GM20000 (cell line): ENCODE data around the gene DPP6.

ENCODE experiments used
- DNase-seq: peaks from one replicate; pipeline ENCODE4 v3.0.0; 2012; ENCODE audit warnings: low spot score
- TF ChIP-seq, protein P1 (sequence below): IDR thresholded peaks from 2 replicates; pipeline ENCODE4 v1.5.1; 2012; ENCODE audit warnings: mild to moderate bottlenecking, control low read depth; ENCODE audit errors: extremely low read depth, missing control alignments

Gene DPP6

DNA sequence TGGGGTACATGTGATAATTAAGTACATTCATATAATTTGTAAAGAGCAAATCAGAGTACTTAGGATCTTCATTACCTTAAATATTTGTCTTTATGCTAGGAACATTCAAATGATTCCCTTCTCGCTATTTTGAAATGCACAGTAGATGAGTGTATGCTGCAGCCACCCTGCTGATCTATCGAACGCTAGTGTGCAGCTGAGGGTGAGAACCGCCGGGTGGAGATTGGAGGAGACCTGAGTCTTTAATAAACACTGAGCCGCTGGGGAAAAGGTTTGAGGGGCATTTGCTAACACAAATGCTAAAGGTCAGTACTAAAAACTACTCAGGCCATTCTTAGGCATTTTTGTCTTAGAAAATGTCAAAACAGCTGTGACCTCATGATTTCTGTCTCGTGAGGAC, 148.0 kb downstream of the DPP6 start:
- no peak for DNase-seq
- TF ChIP-seq, protein P1, sequence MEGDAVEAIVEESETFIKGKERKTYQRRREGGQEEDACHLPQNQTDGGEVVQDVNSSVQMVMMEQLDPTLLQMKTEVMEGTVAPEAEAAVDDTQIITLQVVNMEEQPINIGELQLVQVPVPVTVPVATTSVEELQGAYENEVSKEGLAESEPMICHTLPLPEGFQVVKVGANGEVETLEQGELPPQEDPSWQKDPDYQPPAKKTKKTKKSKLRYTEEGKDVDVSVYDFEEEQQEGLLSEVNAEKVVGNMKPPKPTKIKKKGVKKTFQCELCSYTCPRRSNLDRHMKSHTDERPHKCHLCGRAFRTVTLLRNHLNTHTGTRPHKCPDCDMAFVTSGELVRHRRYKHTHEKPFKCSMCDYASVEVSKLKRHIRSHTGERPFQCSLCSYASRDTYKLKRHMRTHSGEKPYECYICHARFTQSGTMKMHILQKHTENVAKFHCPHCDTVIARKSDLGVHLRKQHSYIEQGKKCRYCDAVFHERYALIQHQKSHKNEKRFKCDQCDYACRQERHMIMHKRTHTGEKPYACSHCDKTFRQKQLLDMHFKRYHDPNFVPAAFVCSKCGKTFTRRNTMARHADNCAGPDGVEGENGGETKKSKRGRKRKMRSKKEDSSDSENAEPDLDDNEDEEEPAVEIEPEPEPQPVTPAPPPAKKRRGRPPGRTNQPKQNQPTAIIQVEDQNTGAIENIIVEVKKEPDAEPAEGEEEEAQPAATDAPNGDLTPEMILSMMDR = no peak

DNA sequence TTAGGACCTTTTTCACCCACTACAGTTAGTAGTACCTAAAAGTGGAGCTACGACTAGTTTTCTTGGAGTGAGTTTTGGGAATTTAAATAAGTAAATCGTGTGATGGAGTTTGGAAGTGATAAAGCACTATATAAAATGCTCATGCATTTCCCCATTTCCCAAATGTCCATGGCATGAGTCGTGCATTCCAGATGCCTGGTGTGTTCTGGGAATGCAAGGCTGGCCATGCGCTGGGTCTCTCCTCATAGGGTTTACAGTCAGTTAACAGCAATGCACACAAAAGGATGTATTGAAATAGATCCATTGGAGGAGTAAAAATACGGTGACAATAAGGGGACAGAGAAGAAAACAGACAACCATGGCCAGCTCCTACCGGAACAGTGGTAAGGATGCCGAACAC, 149.8 kb downstream of the DPP6 start:
- TF ChIP-seq, protein P1 = no peak
- no peak for DNase-seq

DNA sequence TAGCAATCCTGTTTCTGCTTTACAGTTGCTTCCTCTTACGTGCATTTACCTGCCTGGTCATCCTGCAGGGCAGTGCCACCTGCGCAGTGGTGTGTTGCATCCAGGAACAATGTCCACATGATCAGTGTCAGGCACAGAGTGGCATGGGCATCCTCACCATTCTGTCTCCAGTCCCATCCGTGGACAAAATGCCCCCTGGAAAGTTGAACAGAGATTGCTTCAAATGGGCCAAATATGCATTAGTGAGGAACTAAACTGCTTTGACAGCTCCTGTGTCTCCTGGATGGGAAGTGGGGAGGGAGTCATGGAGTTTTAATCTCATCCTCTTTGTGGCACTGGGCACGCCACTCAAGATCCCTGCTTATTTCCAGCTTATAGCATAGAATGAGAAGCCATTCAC, 151.8 kb downstream of the DPP6 start:
- DNase-seq = no peak
- TF ChIP-seq, protein P1 = no peak

DNA sequence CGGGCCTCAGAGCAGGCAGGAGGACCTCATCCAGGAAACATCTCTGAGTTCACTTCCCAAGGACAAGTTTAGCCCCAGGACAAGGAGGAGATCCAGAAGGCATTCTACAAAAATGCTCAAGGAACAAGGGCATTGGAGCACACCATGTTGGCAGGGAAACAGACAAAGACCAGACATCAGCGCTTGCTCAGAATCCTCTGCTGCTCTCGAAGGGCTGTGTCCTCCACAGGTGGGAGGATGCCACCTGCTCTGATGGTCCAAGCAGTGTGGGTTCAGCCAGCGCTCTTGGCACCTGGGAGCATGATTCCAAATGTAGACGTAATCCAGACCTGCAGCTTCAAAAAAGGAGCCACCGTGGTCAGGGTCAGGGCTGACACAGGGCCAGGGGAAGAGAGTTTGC, 160.7 kb downstream of the DPP6 start:
- no peak for DNase-seq
- TF ChIP-seq, protein P1 = no peak

DNA sequence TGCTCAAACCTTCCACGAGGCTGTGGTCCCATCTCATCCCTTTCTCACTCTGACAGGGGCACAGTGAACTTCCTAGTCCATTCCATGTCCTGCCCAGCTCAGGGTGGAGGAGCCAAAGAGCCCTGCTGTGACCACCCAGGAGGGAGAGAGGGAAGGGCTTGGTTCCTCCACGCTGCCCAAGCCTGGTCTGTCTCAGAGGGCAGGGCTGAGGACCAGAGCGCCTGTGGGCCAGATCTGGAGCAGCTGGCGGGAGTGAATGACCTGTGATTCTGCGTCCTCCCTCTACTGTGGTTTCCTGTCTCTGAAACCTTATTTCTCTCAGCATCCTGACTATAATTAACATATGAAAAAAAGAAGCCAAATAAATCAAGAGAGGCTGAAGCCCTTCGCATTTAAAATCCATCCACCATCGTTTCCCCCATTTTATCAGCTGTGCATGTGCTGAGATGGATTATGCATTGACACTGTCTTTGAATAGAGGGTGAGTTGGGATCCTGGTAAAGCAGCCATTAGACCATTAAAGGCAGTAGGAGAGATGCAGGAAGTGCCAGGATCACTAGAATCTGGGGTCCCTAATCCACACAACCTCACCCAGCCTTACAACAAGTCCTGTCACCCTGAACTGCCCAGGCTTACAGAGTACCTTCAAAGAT, 165.6 kb downstream of the DPP6 start:
- DNase-seq = no peak
- TF ChIP-seq, protein P1 = no peak

DNA sequence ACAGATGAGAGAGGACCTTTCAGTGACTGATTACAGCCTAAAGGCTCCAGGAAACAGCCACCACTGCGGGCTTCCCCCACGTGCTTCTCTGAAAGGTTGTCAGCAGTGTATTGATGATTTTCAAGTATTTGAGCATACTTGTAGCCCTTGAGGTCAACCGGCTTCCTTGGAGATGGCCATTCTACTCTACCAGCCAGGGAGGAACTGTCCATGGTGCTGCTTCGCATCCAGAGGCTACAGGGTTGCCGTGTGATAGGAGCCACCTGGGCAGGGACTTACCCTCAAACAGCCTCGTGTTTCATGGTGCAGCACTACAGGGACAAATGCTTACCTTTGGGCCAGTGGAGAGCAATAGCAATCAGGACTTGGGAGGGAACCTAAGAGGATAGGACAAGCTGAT, 179.5 kb downstream of the DPP6 start:
- DNase-seq = no peak
- TF ChIP-seq, protein P1 = no peak

DNA sequence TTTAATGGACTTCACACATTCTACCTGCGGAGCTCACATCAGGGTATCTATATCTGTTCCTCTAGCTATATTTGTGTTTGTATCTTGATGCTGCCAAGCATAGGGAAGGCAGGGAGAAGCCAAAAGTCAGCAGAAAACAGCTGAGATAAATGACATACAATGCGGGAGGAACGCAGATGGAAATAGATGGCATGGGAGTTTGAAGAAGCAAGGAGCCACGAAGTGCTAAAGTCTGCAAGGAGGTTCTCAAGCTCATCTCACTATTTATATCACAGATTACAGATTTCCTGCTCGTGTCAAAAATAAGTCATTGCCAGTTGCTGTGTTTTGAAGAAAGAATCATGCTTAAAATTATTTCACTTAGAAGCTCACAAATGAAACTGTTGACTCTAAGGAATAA, 180.5 kb downstream of the DPP6 start:
- TF ChIP-seq, protein P1 = no peak
- DNase-seq = no peak
